ENCODE measurements around the gene PRLR.

- TF ChIP-seq CTCF (IDR thresholded peaks at IDR 0.05; ENCODE audit: low read depth, low read length, poor library complexity, severe bottlenecking) = no peak
- TF ChIP-seq EZH2phosphoT487 (IDR thresholded peaks at IDR 0.05; ENCODE audit: borderline replicate concordance, low read length) = no peak
Measured at GRCh38 chr5:35177783-35178182, 52.5 kb downstream of the PRLR start.

All from DOHH2 (cell line).